Cardiac ventricle fibroblast (primary cell): ENCODE results near the gene ITGA5. TPM values are rescaled to one million over a fixed set of nuclear protein-coding genes. Genes with fewer than 3 reads are reported as not detected.

Source experiments
- total RNA-seq: library from RNA; depleted of rRNA; stranded (reverse); fragments of >200 nt; gene quantifications from 2 replicates; pipeline ENCODE4 v1.2.3, GENCODE V29; 2015

ITGA5 gene
- 117 and 137 TPM in 2 replicates for total RNA-seq

DNA sequence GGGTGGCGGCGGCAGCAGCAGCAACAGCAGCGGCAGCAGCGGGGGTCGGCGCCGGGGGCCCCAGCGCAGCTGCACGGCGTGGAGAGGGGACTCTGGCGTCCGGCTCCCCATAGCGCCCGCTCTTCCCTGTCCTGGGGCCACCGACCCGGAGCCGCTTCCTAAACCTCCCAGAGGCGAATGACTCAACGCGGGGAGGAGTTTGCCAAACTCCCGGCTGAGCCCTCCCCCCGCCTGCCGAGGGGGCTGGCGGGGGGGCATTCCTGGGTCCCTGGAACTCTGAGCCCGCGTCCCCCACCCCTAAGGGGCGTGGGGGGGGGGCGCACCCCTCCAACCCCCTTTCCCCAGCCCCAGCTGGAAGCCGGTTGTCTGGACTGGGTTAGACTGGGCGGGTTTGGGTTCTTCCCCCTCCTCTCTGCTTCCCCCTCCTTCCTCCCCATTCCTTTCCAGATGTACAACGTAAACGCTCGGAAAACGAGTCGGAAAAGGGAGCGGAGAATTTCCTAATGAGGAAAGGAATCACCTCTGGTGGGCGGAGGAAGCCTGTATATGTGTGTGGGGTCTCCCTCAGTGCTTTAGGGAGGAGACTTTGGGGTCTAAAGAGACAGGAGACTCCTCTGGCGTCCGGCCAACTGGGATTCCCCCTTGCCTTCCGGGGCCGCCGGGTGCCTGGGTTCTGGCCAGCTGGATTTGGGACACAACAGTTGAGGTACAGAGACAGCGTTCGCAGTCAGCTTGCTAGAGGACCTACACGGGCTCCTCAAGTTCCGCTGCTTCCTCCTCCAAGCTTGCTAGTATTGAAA, at the start of gene ITGA5:
TSS of gene ITGA5 (minus strand) at position 179 of the 800 bp plus-strand sequence. CDS start at position 111, 68 bp downstream.

DNA sequence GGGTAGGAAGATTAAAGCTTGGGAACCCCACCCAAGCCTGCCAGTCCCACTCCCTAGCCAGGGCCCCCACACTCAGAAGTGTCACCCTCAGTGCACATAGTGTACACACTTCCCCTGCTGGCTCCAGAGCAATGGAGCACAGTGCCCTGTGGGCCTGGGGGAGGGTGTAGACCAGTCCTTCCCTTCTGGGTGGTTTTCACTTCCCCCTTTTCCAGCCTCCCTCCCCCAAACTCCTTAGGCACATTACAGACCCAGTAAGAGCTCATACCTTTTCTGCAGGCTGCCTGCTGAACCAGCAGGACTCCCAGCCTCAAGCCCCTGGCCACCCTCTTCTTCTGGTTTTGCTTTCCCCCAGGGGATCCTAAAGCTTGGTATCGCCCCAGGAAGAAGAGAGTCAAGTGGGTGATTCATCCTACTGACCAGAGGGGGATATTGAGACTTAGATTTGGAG, 34.5 kb downstream of the ITGA5 start, which contains the start of gene ZNF385A:
TSS of gene ZNF385A (minus strand) at position 143 of the 451 bp plus-strand sequence. CDS start 219 bp downstream, outside the sequence.

DNA sequence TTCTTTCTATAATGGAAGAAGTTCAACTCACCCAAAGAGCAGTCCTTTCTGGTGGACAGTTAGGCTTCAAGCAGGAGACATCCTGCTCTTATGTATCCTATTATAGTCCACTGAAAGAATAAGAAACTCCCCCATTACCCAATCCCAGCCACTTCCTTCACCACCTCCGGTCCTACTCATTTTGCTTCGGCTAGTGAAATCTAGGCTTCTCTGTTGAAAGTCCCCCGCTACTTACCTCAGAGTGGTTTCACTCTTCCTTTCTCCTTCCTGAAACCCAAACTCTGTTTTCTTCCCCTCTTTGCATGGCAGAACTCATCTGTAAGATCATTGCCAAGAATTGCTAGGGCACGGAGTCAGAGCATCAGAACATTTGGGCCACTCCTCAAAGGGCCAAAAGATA, 54.7 kb downstream of the ITGA5 start, which contains the start of gene GPR84:
TSS of gene GPR84 (minus strand) at position 74 of the 400 bp plus-strand sequence. CDS start 635 bp downstream, outside the sequence.

Other genes with a start within 250 kb of the ITGA5 start
- gene SMUG1, start 230.3 kb downstream of the ITGA5 start, total RNA-seq = 20.4 and 26.6 TPM in 2 replicates
- 31.0 and 35.6 TPM in 2 replicates for gene CBX5, start 139.1 kb downstream of the ITGA5 start, total RNA-seq
- 504 and 512 TPM in 2 replicates for gene HNRNPA1, start 138.5 kb downstream of the ITGA5 start, total RNA-seq
- not detected in 2 replicates for gene NFE2, start 118.3 kb downstream of the ITGA5 start, total RNA-seq
- gene COPZ1, start 94.1 kb downstream of the ITGA5 start, total RNA-seq = 109 and 114 TPM in 2 replicates
- not detected in 2 replicates for gene GPR84, start 54.8 kb downstream of the ITGA5 start, total RNA-seq
- gene ZNF385A, start 34.5 kb downstream of the ITGA5 start, total RNA-seq = 6.2 and 6.9 TPM in 2 replicates
- gene GTSF1, start 54.3 kb upstream of the ITGA5 start, total RNA-seq = not detected in 2 replicates
- gene NCKAP1L, start 78.5 kb upstream of the ITGA5 start, total RNA-seq = 0.05 TPM in 1 of 2 replicates, not detected in the other
- 0.44 and 1.0 TPM in 2 replicates for gene PDE1B, start 130.3 kb upstream of the ITGA5 start, total RNA-seq
- 0.37 and 0.54 TPM in 2 replicates for gene PPP1R1A, start 169.4 kb upstream of the ITGA5 start, total RNA-seq
- not detected in 2 replicates for gene LACRT, start 215.6 kb upstream of the ITGA5 start, total RNA-seq
- gene DCD, start 229.1 kb upstream of the ITGA5 start, total RNA-seq = not detected in 2 replicates